OCI-LY3 (cell line): ENCODE results near the gene NCOA1.

Experiments used
- H2AFZ ChIP-seq: fragments of 200-600, 300-600 bp; shearing (Covaris generic); 2 replicates; pipeline ENCODE4 v1.6.0; 2014; ENCODE audit warnings: antibody characterized with exemption, low read depth, low read length
- H3K27ac ChIP-seq: fragments of 200-600, 300-600 bp; sonication (generic); 2 replicates; pipeline ENCODE4 v1.5.1; 2014; ENCODE audit warnings: mild to moderate bottlenecking, low read length, moderate library complexity, mixed read lengths
- H3K27me3 ChIP-seq: fragments of 200-600, 300-600 bp; sonication (generic); 2 replicates; pipeline ENCODE4 v1.6.1; 2014; ENCODE audit warnings: low read depth, low read length, mixed read lengths
- H3K36me3 ChIP-seq: fragments of 200-600, 300-600 bp; sonication (generic); replicated peaks from 2 replicates; pipeline ENCODE3; 2014; ENCODE audit warnings: low read depth, low read length, mixed read lengths
- H3K4me1 ChIP-seq: fragments of 300-600, 200-600 bp; sonication (generic); 2 replicates; pipeline ENCODE4 v1.6.1; 2014; ENCODE audit warnings: low read length, mixed read lengths
- H3K4me2 ChIP-seq: fragments of 200-600, 300-600 bp; sonication (generic); 2 replicates; pipeline ENCODE4 v1.6.1; 2014; ENCODE audit warnings: low read length, mixed read lengths
- H3K4me3 ChIP-seq: fragments of 300-600, 200-600 bp; sonication (generic); 2 replicates; pipeline ENCODE4 v1.5.1; 2014; ENCODE audit warnings: antibody characterized with exemption, mild to moderate bottlenecking, low read length, moderate library complexity
- H3K79me2 ChIP-seq: fragments of 300-600, 200-600 bp; shearing (Covaris generic); 2 replicates; pipeline ENCODE4 v1.6.1; 2014; ENCODE audit warnings: mild to moderate bottlenecking, low read length, mixed read lengths
- H3K9ac ChIP-seq: fragments of 300-600, 200-600 bp; shearing (Covaris generic); 2 replicates; pipeline ENCODE4 v1.6.0; 2014; ENCODE audit warnings: mild to moderate bottlenecking, low read length, moderate library complexity
- H3K9me3 ChIP-seq: fragments of 200-600, 300-600 bp; shearing (Covaris generic); 2 replicates; pipeline ENCODE4 v1.6.1; 2014; ENCODE audit warnings: low read length, mixed read lengths; ENCODE audit not compliant: insufficient read depth
- H4K20me1 ChIP-seq: fragments of 200-600, 300-600 bp; sonication (generic); 2 replicates; pipeline ENCODE4 v1.6.1; 2016; ENCODE audit warnings: low read length, mixed read lengths; ENCODE audit not compliant: insufficient read depth
- EZH2phosphoT487 ChIP-seq: fragments of 200-600 bp; shearing (Covaris generic); IDR thresholded peaks from 2 replicates; pipeline ENCODE4 v1.6.1; 2018; ENCODE audit warnings: antibody characterized with exemption, mixed run types, low read depth
- TF ChIP-seq, protein P1 (sequence below): fragments of 200-600, 300-600 bp; sonication (generic); IDR thresholded peaks from 2 replicates; pipeline ENCODE4 v1.5.1; 2014; ENCODE audit warnings: antibody characterized with exemption, low read length, low read depth

NCOA1 gene

DNA sequence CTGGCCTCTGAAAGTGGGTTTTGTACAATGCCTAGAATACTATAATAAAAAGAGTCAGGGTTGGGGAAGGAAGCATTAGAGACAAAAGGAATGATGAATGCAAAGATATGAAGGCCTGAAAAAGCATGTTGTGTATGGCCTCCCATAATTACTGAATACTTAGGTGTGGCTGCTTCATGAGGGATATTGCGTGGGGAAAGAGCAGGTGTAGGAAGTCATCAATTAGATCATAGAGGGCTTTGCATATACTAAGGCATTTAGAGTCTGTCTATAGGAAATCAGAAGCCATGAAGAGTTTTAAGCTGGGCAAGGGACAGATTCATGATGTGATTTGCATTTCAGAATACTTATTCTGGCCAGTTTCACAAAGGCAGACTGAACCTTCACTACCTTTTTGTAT, 48.2 kb downstream of the NCOA1 start:
- no peak overlapping the region for H3K27ac ChIP-seq
- peaks cover 12% of the 10 kb centered on the region for H3K36me3 ChIP-seq
- no peak overlapping the region for H3K9ac ChIP-seq
- peaks cover 4% of the 10 kb centered on the region; the same call in 1 of the 2 replicates for H3K9me3 ChIP-seq
- H2AFZ ChIP-seq, result no peak overlapping the region
- peak overlapping the region; percentile 51 for H3K4me2 ChIP-seq
- H4K20me1 ChIP-seq, result no peaks in the 10 kb centered on the region
- TF ChIP-seq, protein P1, sequence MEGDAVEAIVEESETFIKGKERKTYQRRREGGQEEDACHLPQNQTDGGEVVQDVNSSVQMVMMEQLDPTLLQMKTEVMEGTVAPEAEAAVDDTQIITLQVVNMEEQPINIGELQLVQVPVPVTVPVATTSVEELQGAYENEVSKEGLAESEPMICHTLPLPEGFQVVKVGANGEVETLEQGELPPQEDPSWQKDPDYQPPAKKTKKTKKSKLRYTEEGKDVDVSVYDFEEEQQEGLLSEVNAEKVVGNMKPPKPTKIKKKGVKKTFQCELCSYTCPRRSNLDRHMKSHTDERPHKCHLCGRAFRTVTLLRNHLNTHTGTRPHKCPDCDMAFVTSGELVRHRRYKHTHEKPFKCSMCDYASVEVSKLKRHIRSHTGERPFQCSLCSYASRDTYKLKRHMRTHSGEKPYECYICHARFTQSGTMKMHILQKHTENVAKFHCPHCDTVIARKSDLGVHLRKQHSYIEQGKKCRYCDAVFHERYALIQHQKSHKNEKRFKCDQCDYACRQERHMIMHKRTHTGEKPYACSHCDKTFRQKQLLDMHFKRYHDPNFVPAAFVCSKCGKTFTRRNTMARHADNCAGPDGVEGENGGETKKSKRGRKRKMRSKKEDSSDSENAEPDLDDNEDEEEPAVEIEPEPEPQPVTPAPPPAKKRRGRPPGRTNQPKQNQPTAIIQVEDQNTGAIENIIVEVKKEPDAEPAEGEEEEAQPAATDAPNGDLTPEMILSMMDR, result no peak
- peaks cover 6% of the 10 kb centered on the region; the same call in 1 of the 2 replicates for H3K79me2 ChIP-seq
- H3K4me1 ChIP-seq, result peaks cover 25% of the 10 kb centered on the region
- H3K27me3 ChIP-seq, result no peaks in the 10 kb centered on the region
- H3K4me3 ChIP-seq, result 0 out of 2 replicates have a peak overlapping the region, but pooled peaks have one; percentile 13

DNA sequence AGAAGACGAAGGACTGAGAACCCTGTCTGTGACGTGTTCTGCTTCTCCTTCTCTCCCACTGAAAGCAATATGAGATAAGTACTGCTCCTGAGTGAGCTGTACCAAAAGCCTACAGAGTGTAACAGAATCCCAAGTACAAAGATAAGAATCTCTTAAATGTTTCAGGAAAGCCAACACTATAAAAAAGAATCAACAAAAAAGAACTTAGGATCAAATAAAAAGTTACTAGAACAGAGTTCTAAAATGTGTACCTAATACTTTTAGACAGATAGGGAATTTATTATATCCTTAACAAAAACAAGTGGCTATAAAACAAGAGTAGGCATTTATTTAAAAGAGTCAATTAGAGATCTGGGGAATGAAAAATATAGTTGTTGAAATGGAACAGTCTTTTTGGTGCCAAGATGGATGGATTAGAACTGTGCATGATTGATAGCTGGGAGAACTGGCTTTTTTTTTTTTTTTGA, 49.0 kb downstream of the NCOA1 start:
- no peak overlapping the region for H2AFZ ChIP-seq
- TF ChIP-seq, protein P1, result no peak
- no peak for TF ChIP-seq EZH2phosphoT487
- H3K27me3 ChIP-seq, result no peaks in the 10 kb centered on the region
- H3K9ac ChIP-seq, result no peak overlapping the region
- H4K20me1 ChIP-seq, result no peaks in the 10 kb centered on the region
- H3K79me2 ChIP-seq, result peaks cover 6% of the 10 kb centered on the region; the same call in 1 of the 2 replicates
- peaks cover 25% of the 10 kb centered on the region for H3K4me1 ChIP-seq
- H3K27ac ChIP-seq, result no peak overlapping the region
- H3K4me2 ChIP-seq, result no peak overlapping the region
- peaks cover 7% of the 10 kb centered on the region; the same call in 1 of the 2 replicates for H3K9me3 ChIP-seq
- H3K36me3 ChIP-seq, result peaks cover 12% of the 10 kb centered on the region
- no peak overlapping the region for H3K4me3 ChIP-seq

DNA sequence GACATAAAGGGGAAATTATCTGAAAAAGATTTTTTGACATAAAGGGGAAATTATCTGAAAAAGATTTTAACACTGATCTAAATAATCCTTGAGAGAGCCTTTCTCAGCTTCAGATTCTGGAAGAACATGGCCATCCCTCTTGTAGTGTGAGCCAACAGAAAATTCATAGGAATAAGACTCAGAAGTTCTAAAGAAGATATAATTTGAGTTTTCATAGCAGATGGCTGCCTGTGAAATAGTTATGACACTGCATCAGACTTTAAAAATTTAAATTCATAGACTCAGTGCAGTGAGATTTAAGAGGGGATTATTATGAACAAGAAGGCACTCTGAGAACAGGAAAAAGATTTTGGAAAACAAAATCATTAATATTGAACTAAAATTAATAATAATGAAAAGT, 50.6 kb downstream of the NCOA1 start:
- H3K4me3 ChIP-seq, result no peak overlapping the region
- peaks cover 25% of the 10 kb centered on the region for H3K4me1 ChIP-seq
- H3K79me2 ChIP-seq, result peaks cover 5% of the 10 kb centered on the region; the same call in 1 of the 2 replicates
- no peaks in the 10 kb centered on the region for H4K20me1 ChIP-seq
- H3K27me3 ChIP-seq, result no peaks in the 10 kb centered on the region
- no peak overlapping the region for H2AFZ ChIP-seq
- peaks cover 7% of the 10 kb centered on the region; the same call in 1 of the 2 replicates for H3K9me3 ChIP-seq
- peaks cover 12% of the 10 kb centered on the region for H3K36me3 ChIP-seq
- TF ChIP-seq, protein P1, result no peak
- TF ChIP-seq EZH2phosphoT487, result no peak
- no peak overlapping the region for H3K27ac ChIP-seq
- H3K9ac ChIP-seq, result no peak overlapping the region
- no peak overlapping the region for H3K4me2 ChIP-seq

DNA sequence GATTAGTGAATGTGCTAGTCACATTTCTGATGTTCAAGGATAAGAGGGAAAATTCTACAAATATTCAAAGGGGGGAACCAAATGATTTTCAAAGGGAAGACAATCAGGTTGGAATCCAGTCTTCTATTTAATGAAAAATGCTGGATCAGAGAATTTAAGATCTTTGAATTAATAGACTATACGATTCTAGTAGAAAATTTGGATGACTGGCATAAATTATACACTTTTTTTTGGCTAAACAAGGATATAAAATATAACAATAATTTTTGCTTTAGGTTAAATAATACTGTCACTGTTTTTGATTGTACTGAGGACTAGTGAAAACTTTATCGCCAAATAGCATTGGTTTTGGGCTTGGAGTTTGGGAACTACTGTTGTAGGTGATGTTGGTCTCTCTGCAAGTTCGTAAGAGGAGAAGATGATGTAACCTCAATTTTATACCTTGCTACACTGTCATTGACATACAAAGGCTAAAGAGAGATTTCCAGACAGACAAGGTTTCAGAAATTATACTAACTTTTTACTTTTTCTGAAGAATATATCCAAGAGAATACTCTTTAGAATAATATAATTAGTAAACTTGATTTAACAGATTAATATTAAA, 51.3 kb downstream of the NCOA1 start:
- no peak for TF ChIP-seq EZH2phosphoT487
- no peak overlapping the region for H2AFZ ChIP-seq
- H3K9me3 ChIP-seq, result peaks cover 7% of the 10 kb centered on the region; the same call in 1 of the 2 replicates

More for the DNA sequence above, 51.3 kb downstream of the NCOA1 start:
- Histone ChIP-seq H3K9ac (no peak overlapping the region), H3K4me1 (peaks cover 25% of the 10 kb centered on the region), H4K20me1 (no peaks in the 10 kb centered on the region), H3K36me3 (peaks cover 7% of the 10 kb centered on the region), H3K27me3 (no peaks in the 10 kb centered on the region), H3K79me2 (no peaks in the 10 kb centered on the region), H3K4me3 (no peak overlapping the region), H3K4me2 (no peak overlapping the region), H3K27ac (no peak overlapping the region)
